Ovary (tissue), 9 donors: ENCODE results near the gene DACT1. TPM values are rescaled to one million over a fixed set of nuclear protein-coding genes. Genes with fewer than 3 reads are reported as not detected.

Experiments
- DNase-seq, 5 donors: peaks; one replicate each; pipeline ENCODE4 v3.0.0-alpha.2; 2019 to 2020
- H3K27ac ChIP-seq, 2 donors: fragments of 200-600 bp; one replicate each; pipeline versions ENCODE4 v1.5.1 to v1.8.0; 2019 to 2022
- H3K27me3 ChIP-seq: fragments of 200-600 bp; one replicate; pipeline ENCODE4 v1.8.0; 2022
- H3K36me3 ChIP-seq: fragments of 200-600 bp; sonication (generic); one replicate; pipeline ENCODE4 v1.5.1; 2019
- H3K4me1 ChIP-seq: one replicate; pipeline ENCODE4 v1.8.1; 2013; ENCODE audit warnings: mild to moderate bottlenecking, moderate library complexity; ENCODE audit not compliant: insufficient read depth
- H3K4me3 ChIP-seq: fragments of 200-600 bp; sonication (generic); one replicate; pipeline ENCODE4 v1.5.1; 2017
- H3K9me3 ChIP-seq, 2 donors: fragments of 200-600 bp in 1 of 2; sonication (generic) in 1 of 2; one replicate each; pipeline versions ENCODE4 v1.5.1 to v1.8.1; 2013 to 2019; ENCODE audit warnings: mild to moderate bottlenecking in 1 of 2, moderate library complexity in 1 of 2
- EP300 ChIP-seq: sonication (generic); formaldehyde crosslinking; IDR thresholded peaks from one replicate; pipeline ENCODE4 v1.6.1; 2017; ENCODE audit warnings: antibody characterized with exemption
- POLR2A ChIP-seq: fragments of 450-650 bp; IDR thresholded peaks from one replicate; pipeline ENCODE4 v1.6.1; 2017; ENCODE audit warnings: antibody characterized with exemption, mild to moderate bottlenecking, moderate library complexity
- WGBS, 3 donors: extraction: QIAGEN DNeasy Blood & Tissue Kit in 1 of 3; methylation state at CpG; one replicate each; pipeline versions ENCODE4 v1.1.5 to v1.1.7; 2013 to 2017; 5-methylcytosine and 5-hydroxymethylcytosine counted together
- intact Hi-C, 4 donors: fragments of 100-400 bp; cut with DNase I; formaldehyde crosslinking; loops; one replicate each; pipeline versions ENCODE4 v1.11.0 to v1.15.1; 2022 to 2023
- polyA plus RNA-seq, 2 donors: library from polyadenylated mRNA; stranded (reverse); fragments of 200-250 nt in 1 of 2; fragments of 350-450 nt in 1 of 2; fragmentation: Illumina TruSeq in 1 of 2; extraction: RNeasy Lipid Tissue Mini Kit (QIAGEN cat#74804) in 1 of 2; gene quantifications; one replicate each; pipeline ENCODE4 v1.2.3, GENCODE V29; 2013 to 2014
- total RNA-seq, 7 donors: library from RNA; depleted of rRNA in 2 of 7; stranded (reverse); fragments of >200 nt in 2 of 7; fragmentation: NEBNext Ultra II Directional in 3 of 7; extraction: Animal tissue kit (Norgen Biotek cat#: 25700) in 3 of 7; gene quantifications; one replicate each; pipeline versions ENCODE4 v1.1.0 to v1.2.4, GENCODE V29; 2016 to 2023
- TF ChIP-seq, protein P1 (sequence below), 3 donors: fragments of 450-650 bp in 2 of 3; fragments of 200-600 bp in 1 of 3; IDR thresholded peaks; one replicate each; pipeline versions ENCODE4 v1.5.1 to v1.8.0; 2016 to 2022; ENCODE audit warnings: antibody characterized with exemption in 3 of 3, mild to moderate bottlenecking in 1 of 3
- donor health status: DM: no; HTN: no; CAD: no; lungs with moderate emphysema.
- donor health status: DM: no; HTN: no; CAD: no.
- donor health status: Bipolar disorder and iron deficiency.
- donor health status: DM: yes; HTN: yes; CAD: no.
- donor health status: DM: no; HTN: no; CAD: no.
- donor health status: DM: yes; HTN: yes; CAD: no.

DACT1 gene
- total and polyA plus RNA-seq, 9 donors, result 15.5 to 39.3 (median 22.7) TPM

DNA sequence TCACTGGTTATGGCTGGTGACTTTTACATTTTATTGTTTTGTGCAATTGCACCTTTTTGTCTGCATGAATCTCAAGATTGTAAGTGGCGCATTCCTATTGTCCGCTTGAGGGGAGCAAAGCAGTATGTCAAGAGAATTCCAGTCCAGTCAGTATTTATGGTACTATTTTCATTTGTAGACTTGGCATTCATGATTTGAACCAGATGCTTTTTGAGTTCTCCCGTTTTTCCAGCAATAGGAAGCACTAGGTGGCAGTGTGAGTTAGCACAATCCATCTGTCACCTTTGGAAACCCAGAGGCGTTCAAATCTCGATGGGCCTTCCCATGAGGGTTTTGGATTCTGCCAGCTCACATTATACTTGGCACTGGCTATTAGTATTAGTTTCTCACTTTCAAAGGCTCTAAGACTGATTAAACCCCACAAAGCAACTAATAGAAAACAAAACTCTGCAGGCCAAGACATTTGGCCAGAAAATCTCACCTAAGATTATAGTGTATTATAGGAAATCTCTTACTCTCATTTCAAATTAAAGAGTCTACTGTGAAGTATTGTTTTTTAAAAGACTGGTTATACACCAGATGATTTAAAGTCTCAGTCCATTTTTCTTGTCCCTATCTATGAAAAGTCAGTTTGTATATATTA is 2.2 kb downstream of the DACT1 start:
- no peaks in the 10 kb centered on the region for H3K4me1 ChIP-seq
- peak in 3 of 5 donors; percentile 44 to 69 (median 46) for DNase-seq
- intact Hi-C loops, result loop anchor here in 3 of 4 donors (5.0 to 10.0 kb wide), 3 partner anchors 135 to 375 kb away; no protein-coding TSS in a partner anchor
- WGBS, 3 donors, result 1 to 3% (median 3%) methylated on average over 5 of the region's 5 CpGs
- peak overlapping the region; percentile 55 for H3K4me3 ChIP-seq
- no peaks in the 10 kb centered on the region for H3K36me3 ChIP-seq
- no peaks in the 10 kb centered on the region for H3K27me3 ChIP-seq
- H3K27ac ChIP-seq, result no peak overlapping the region
- H3K9me3 ChIP-seq, result no peaks in the 10 kb centered on the region
- TF ChIP-seq, protein P1, sequence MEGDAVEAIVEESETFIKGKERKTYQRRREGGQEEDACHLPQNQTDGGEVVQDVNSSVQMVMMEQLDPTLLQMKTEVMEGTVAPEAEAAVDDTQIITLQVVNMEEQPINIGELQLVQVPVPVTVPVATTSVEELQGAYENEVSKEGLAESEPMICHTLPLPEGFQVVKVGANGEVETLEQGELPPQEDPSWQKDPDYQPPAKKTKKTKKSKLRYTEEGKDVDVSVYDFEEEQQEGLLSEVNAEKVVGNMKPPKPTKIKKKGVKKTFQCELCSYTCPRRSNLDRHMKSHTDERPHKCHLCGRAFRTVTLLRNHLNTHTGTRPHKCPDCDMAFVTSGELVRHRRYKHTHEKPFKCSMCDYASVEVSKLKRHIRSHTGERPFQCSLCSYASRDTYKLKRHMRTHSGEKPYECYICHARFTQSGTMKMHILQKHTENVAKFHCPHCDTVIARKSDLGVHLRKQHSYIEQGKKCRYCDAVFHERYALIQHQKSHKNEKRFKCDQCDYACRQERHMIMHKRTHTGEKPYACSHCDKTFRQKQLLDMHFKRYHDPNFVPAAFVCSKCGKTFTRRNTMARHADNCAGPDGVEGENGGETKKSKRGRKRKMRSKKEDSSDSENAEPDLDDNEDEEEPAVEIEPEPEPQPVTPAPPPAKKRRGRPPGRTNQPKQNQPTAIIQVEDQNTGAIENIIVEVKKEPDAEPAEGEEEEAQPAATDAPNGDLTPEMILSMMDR (IDR thresholded peaks at IDR 0.05), result peak; percentile 19 to 55 (median 44)
- TF ChIP-seq EP300 (no peak), POLR2A (no peak)

DNA sequence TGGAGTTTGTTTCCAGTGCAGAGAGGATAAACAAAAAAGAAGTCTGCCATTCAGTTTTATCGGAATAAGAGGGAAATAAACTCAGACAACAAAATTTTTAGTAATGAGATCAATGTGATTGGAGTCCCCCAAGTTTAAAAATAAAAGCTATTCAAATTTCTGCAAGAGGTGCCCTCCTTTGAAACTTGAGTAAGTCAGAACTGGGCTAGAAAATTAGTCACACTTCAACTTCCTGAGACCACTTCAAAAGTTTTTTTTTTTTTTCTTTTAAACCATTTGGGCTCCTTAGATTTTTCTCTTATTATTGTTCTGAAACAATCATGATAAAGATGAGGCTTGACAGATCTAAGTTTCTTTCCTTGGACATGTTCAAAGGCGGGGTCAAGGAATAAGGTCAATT is 3.2 kb downstream of the DACT1 start:
- no peak for TF ChIP-seq POLR2A
- no peak for TF ChIP-seq EP300
- TF ChIP-seq, protein P1 (IDR thresholded peaks at IDR 0.05), result no peak
- Histone ChIP-seq H3K4me3 (no peak overlapping the region), H3K27me3 (no peaks in the 10 kb centered on the region), H3K27ac (no peak overlapping the region), H3K4me1 (no peaks in the 10 kb centered on the region), H3K9me3 (no peaks in the 10 kb centered on the region), H3K36me3 (no peaks in the 10 kb centered on the region)
- intact Hi-C loops, result loop anchor here in 2 of 4 donors (10.0 kb wide), 1 partner anchor 374 kb away; no protein-coding TSS in a partner anchor
- 88 to 91% (median 90%) methylated on average over 2 of the region's 2 CpGs for WGBS, 3 donors
- no peak for DNase-seq

DNA sequence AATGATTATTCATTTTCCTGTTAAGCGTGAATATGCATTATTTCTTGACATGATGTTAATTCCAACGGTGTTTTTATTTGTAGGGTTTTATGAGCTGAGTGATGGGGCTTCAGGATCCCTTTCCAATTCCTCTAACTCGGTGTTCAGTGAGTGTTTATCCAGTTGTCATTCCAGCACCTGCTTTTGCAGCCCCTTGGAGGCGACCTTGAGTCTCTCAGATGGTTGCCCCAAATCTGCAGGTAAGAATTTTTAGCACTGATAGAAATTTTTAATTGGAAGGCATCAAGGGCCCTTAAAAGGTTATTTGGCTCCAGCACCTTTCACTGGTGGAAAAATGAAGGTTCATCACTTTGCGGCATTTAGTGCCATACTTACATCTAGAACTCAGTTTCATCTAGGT is 3.7 kb downstream of the DACT1 start:
- WGBS, 3 donors, result 91 to 93% (median 92%) methylated on average over 5 of the region's 5 CpGs
- no peaks in the 10 kb centered on the region for H3K36me3 ChIP-seq
- intact Hi-C loops, result loop anchor here in 2 of 4 donors (10.0 kb wide), 1 partner anchor 373 kb away; no protein-coding TSS in a partner anchor

DNA sequence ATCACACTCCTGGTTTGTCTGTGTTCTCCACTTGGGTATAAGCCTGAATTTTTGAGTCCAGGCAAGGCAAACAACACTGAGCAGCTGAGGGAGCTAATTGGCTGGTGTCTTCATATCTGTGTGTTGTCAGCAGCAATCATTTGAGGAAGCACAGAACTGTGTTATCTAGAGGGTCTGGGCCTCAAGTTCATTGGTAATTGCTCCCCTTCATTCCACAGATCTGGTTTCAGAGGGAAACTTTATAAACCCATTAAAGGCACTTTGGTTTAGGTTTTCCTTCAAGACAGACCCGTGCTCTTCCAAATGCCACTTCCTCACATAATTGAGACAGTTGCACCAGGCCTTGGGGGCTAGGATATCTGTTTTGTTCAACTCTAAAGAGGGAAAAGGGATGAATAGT is 5.6 kb downstream of the DACT1 start:
- WGBS, 3 donors, result 44 to 57% (median 45%) methylated on average over 1 of the region's 1 CpG
- DNase-seq, result no peak
- no peak overlapping the region for H3K4me3 ChIP-seq
- TF ChIP-seq EP300 (no peak), POLR2A (no peak)
- TF ChIP-seq, protein P1 (IDR thresholded peaks at IDR 0.05), result no peak
- H3K9me3 ChIP-seq, result no peaks in the 10 kb centered on the region
- intact Hi-C loops, result loop anchor here in 2 of 4 donors (10.0 kb wide), 1 partner anchor 371 kb away; no protein-coding TSS in a partner anchor
- no peaks in the 10 kb centered on the region for H3K27me3 ChIP-seq
- no peaks in the 10 kb centered on the region for H3K36me3 ChIP-seq
- H3K4me1 ChIP-seq, result no peaks in the 10 kb centered on the region
- H3K27ac ChIP-seq, result no peak overlapping the region

More for the DNA sequence above, 3.7 kb downstream of the DACT1 start:
- DNase-seq, result no peak
- Histone ChIP-seq H3K9me3 (no peaks in the 10 kb centered on the region), H3K27me3 (no peaks in the 10 kb centered on the region), H3K4me3 (no peak overlapping the region), H3K27ac (no peak overlapping the region), H3K4me1 (no peaks in the 10 kb centered on the region)
- TF ChIP-seq POLR2A (no peak), EP300 (no peak)
- TF ChIP-seq, protein P1 (IDR thresholded peaks at IDR 0.05), result no peak
